GM10266 (cell line): ENCODE measurements around the gene GIPC3.

Source experiments
- DNase-seq: peaks from one replicate; pipeline ENCODE4 v3.0.0; 2012; ENCODE audit errors: extremely low spot score
- TF ChIP-seq, protein P1 (sequence below): IDR thresholded peaks from 2 replicates; pipeline ENCODE4 v1.5.1; 2012; ENCODE audit warnings: mild to moderate bottlenecking, low read depth; ENCODE audit not compliant: control insufficient read depth, insufficient read depth; ENCODE audit errors: missing control alignments

GIPC3 gene

DNA sequence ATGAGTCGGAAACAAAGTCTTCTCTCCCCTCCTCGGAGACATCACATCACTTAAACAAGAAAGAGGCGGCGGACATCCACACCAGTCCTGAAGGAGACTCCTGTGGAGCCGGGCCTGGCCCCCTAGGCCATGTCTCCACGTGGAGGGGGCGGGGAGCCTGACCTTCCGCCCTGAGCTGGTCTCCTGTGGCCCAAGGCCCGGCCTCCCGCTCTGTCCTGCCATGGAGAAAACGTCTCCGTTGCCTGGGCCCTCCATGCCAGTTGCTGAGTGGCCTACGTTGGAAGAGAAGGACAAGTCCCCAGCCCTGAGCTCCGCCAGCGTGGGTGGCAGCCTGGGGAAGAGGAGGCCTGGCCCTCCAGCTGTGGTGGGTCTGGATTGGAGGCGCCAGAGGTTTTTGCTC lies 46.8 kb downstream of the GIPC3 start:
- no peak for DNase-seq
- TF ChIP-seq, protein P1, sequence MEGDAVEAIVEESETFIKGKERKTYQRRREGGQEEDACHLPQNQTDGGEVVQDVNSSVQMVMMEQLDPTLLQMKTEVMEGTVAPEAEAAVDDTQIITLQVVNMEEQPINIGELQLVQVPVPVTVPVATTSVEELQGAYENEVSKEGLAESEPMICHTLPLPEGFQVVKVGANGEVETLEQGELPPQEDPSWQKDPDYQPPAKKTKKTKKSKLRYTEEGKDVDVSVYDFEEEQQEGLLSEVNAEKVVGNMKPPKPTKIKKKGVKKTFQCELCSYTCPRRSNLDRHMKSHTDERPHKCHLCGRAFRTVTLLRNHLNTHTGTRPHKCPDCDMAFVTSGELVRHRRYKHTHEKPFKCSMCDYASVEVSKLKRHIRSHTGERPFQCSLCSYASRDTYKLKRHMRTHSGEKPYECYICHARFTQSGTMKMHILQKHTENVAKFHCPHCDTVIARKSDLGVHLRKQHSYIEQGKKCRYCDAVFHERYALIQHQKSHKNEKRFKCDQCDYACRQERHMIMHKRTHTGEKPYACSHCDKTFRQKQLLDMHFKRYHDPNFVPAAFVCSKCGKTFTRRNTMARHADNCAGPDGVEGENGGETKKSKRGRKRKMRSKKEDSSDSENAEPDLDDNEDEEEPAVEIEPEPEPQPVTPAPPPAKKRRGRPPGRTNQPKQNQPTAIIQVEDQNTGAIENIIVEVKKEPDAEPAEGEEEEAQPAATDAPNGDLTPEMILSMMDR: no peak

DNA sequence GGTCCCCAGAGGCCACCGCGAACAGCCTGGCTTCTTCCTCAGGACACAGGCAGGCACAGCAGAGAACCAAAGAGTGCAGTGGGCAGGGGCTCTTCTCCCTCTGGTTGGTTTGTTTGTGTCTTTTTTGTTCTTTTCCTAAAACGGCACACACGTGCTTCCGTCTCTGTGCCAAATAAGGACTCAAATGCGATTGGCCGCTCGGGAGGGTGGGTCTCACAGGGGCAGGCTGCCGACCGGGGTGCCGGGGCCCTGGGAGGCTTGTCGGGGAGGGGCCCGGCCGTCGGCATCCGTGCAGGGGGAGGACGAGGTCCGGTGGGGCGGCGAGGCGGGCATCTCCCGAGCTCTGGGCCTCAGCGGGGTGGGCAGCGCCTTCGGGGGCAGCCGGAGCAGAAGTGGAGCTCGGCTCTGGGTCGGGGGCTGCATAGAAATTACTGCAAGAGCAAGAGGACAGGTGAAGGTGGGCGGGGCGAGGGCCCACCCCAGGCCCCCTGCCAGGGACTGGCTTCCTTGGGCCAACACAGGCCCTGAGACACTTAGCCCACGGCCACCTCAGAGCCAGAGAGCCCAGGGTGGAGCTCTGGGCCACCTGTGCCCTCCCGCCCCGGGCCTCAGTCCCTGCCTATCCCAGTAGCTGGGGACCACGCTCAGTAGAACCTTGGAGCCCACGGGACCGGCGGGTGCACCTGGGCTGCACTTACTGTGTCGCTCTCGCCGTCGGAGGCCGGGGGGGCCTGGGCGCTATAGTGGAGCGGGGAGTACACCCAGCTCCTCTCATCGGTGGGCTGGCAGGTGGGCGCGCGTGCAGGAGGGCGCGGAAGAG lies 47.7 kb downstream of the GIPC3 start:
- TF ChIP-seq, protein P1: no peak
- DNase-seq: no peak

DNA sequence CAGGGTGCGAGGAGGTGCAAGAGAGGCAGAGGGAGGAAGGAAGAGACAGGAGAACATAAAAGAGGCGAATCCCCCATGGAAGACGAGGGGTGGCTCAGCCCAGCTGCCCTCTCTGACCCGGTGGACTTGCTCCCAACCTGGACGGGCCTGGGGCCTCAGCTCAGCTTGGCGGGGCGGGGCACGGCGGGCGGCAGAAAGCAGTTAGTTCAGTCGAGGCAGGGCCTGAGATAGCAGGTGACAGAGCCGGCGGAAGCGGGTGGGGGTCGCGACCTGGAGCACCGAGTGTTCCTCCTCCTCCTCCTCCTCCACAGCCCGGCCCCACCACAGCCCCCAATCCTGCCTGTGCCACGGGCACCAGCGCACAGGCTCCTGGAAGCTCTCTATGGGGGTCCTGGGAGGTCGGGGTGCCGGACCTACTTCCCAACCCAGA lies 48.3 kb downstream of the GIPC3 start:
- no peak for DNase-seq

DNA sequence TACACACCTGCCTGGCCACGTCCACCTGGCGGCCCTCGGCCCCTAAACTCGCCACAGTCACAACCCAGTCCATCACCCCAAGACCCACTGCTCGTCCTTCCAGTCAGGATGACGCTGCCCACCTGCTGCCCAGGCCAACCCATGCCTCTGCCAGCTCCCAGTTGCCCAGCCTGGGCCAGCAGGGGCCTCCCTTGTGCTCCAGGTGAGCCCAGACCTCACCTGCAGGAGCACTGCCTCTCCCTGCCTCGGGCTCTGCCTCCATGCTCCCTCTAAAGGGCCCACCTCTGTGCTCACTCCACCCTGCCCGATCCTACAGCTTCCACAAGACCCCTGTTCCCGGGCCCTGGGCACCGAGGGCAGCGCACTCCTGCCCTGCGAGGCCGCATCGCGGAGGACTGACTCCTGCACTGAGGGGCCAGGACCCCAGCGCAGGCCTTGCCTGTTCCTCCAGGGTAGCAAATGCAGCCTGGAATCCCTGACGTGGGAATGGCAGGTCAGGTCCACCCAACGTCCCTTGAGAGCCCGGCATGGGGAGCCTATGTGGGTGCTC lies 49.3 kb downstream of the GIPC3 start:
- TF ChIP-seq, protein P1: no peak
- no peak for DNase-seq

More for the DNA sequence above, 48.3 kb downstream of the GIPC3 start:
- TF ChIP-seq, protein P1: no peak

DNA sequence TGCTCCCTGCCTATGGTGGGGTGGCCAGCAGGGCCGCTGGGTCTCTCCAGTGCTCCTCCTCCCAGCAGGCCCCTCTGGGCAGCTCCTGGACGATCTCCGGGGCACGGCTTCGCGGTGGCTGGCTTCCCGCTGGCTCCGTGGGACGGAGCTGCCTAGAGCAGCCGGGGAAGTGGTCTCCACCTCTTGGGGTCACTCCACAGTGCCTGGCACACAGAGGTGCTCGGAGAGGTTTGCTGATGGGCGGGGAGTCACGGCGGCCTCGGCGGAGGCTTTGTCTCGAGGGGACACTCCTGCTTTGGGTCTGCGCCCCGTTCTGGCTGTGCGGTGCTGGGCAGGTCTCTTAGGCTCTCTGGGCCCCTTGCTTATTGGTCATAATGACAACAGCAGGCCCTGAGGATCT lies 51.2 kb downstream of the GIPC3 start:
- DNase-seq: no peak
- TF ChIP-seq, protein P1: no peak

DNA sequence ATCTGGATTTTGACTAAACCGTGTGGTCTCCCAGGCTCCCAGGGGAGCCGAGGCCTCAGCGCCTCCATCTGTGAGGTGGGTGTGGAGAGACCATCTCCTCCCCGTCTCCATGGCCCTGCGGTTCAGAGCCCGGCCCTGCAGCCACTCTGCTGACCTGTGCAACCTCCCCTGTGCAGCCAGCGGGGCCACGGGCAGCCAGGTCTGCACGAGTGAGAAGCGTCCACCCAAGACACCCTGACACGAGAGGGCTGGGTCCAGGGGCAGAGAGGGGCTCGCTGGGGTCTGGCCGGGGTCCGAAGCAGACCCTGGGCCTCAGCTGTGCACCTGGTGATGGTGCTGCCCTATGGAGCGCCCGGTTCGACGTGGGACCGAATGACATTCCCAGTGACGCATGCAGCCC lies 51.7 kb downstream of the GIPC3 start:
- DNase-seq: no peak
- TF ChIP-seq, protein P1: no peak

DNA sequence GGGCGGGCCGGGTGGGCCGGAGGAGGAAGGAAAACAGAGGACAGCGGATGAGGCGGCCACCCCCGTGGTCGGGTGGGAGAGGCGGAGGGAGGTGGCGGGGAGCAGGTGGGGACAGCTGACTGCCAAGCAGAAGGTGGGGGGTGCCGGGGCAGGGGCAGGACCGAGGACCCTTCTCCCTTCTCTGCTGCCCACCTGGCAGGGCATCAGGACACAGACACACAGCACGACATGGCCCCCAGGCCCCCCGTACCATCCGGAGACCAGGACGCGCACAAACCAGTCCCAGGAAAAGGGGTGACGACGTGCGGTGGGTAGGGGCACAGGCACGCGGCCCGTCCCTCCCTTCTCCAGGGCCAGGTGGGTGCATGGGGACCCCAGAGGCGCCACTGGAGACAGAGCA lies 52.3 kb downstream of the GIPC3 start:
- TF ChIP-seq, protein P1: no peak
- DNase-seq: no peak
